T-helper 22 cell (primary cell): ENCODE results near the gene ZGPAT.

Experiments
- DNase-seq: peaks from one replicate; pipeline ENCODE4 v3.0.0-alpha.2; 2020; ENCODE audit warnings: low read depth

The ZGPAT gene

GRCh38 chr20:63692436-63693082, 15.3 kb upstream of the ZGPAT start:
- DNase-seq, result no peak

- DNase-seq, result no peak
Measured at GRCh38 chr20:63693083-63693732, 14.6 kb upstream of the ZGPAT start.

GRCh38 chr20:63693733-63694583, 13.9 kb upstream of the ZGPAT start:
- DNase-seq, result no peak

GRCh38 chr20:63694584-63695423, 13.0 kb upstream of the ZGPAT start:
- no peak for DNase-seq

GRCh38 chr20:63695424-63696305, 12.2 kb upstream of the ZGPAT start:
- DNase-seq, result no peak

- no peak for DNase-seq
Measured at GRCh38 chr20:63696306-63696627, 11.6 kb upstream of the ZGPAT start.

- DNase-seq, result no peak
Measured at GRCh38 chr20:63696628-63697356, 11.0 kb upstream of the ZGPAT start, which contains the start of gene TNFRSF6B. Gene TNFRSF6B, plus strand, starts transcription at chr20:63696652. Its CDS starts 116 bp downstream, at chr20:63696768.

- no peak for DNase-seq
Measured at GRCh38 chr20:63697357-63697867, 10.4 kb upstream of the ZGPAT start.

- no peak for DNase-seq
Measured at GRCh38 chr20:63697868-63698545, 9.8 kb upstream of the ZGPAT start.

GRCh38 chr20:63698739-63699465, 8.9 kb upstream of the ZGPAT start:
- no peak for DNase-seq

- DNase-seq, result no peak
Measured at GRCh38 chr20:63699466-63700198, 8.2 kb upstream of the ZGPAT start.

GRCh38 chr20:63700199-63701050, 7.4 kb upstream of the ZGPAT start:
- DNase-seq, result no peak

- DNase-seq, result no peak
Measured at GRCh38 chr20:63701051-63701328, 6.8 kb upstream of the ZGPAT start.

GRCh38 chr20:63701329-63702035, 6.4 kb upstream of the ZGPAT start:
- DNase-seq, result no peak

- DNase-seq, result no peak
Measured at GRCh38 chr20:63702036-63702665, 5.7 kb upstream of the ZGPAT start.

GRCh38 chr20:63702751-63703470, 4.9 kb upstream of the ZGPAT start:
- no peak for DNase-seq
